Stimulated activated CD8-positive, alpha-beta memory T cell treated with anti-CD3 and anti-CD28 coated beads, Interleukin-12 subunit alpha, Interleukin-12 subunit beta, amount 100 ng/mL, for 4 hours (primary cell): ENCODE data around the gene TPD52L1.
"Not testable (repeated sequence)": the region's sequence is repeated elsewhere in the genome, so short reads cannot be mapped to it uniquely, and the experiment has no call there.

Experiments used
- DNase-seq: peaks from one replicate; pipeline ENCODE4 v3.0.0-alpha.2; 2020; ENCODE audit warnings: low read depth

Gene TPD52L1

GRCh38 chr6:125153391-125154117 is at the start of gene TPD52L1:
Gene TPD52L1, plus strand, starts transcription at chr6:125153773. Its CDS starts 179 bp downstream, at chr6:125153952.
- peak; percentile 9 for DNase-seq

- DNase-seq = no peak
Measured at GRCh38 chr6:125104425-125104824, 49.1 kb upstream of the TPD52L1 start.

- no peak for DNase-seq
Measured at GRCh38 chr6:125107048-125107447, 46.5 kb upstream of the TPD52L1 start.

GRCh38 chr6:125107896-125108295 is 45.7 kb upstream of the TPD52L1 start:
- no peak for DNase-seq

GRCh38 chr6:125110056-125110455 is 43.5 kb upstream of the TPD52L1 start:
- DNase-seq = no peak

- no peak for DNase-seq
Measured at GRCh38 chr6:125111219-125111983, 42.2 kb upstream of the TPD52L1 start.

- DNase-seq = no peak
Measured at GRCh38 chr6:125112934-125113333, 40.6 kb upstream of the TPD52L1 start.

- no peak for DNase-seq
Measured at GRCh38 chr6:125114248-125114858, 39.2 kb upstream of the TPD52L1 start.

- no peak for DNase-seq
Measured at GRCh38 chr6:125116170-125116569, 37.4 kb upstream of the TPD52L1 start.

GRCh38 chr6:125116710-125117109 is 36.9 kb upstream of the TPD52L1 start:
- DNase-seq = no peak

- no peak for DNase-seq
Measured at GRCh38 chr6:125117818-125118217, 35.8 kb upstream of the TPD52L1 start.

GRCh38 chr6:125120054-125120590 is 33.5 kb upstream of the TPD52L1 start:
- DNase-seq = no peak

GRCh38 chr6:125121894-125122293 is 31.7 kb upstream of the TPD52L1 start:
- no peak for DNase-seq

- no peak for DNase-seq
Measured at GRCh38 chr6:125123051-125123450, 30.5 kb upstream of the TPD52L1 start.

GRCh38 chr6:125123468-125124048 is 30.0 kb upstream of the TPD52L1 start:
- no peak for DNase-seq

GRCh38 chr6:125124049-125124669 is 29.4 kb upstream of the TPD52L1 start:
- no peak for DNase-seq

- not testable (repeated sequence) for DNase-seq
Measured at GRCh38 chr6:125125856-125126255, 27.7 kb upstream of the TPD52L1 start.

- no peak for DNase-seq
Measured at GRCh38 chr6:125129354-125129753, 24.2 kb upstream of the TPD52L1 start.

GRCh38 chr6:125132058-125132457 is 21.5 kb upstream of the TPD52L1 start:
- DNase-seq = no peak

- DNase-seq = no peak
Measured at GRCh38 chr6:125136378-125136777, 17.2 kb upstream of the TPD52L1 start.

GRCh38 chr6:125138083-125138482 is 15.5 kb upstream of the TPD52L1 start:
- DNase-seq = no peak

- no peak for DNase-seq
Measured at GRCh38 chr6:125140808-125141207, 12.8 kb upstream of the TPD52L1 start.
